GM21717 (cell line): ENCODE measurements around the gene ARAP1.

ENCODE experiments used
- ATAC-seq: cut with Tn5 transposase; IDR thresholded peaks from one replicate; pipeline ENCODE4 v1.9.1; 2021; ENCODE audit warnings: mild to moderate bottlenecking, moderate library complexity; ENCODE audit not compliant: unreplicated experiment

Gene ARAP1

GRCh38 chr11:72780296-72781062 lies 28.3 kb upstream of the ARAP1 start:
- no peak for ATAC-seq

- ATAC-seq = no peak
Measured at GRCh38 chr11:72779495-72780128, 27.4 kb upstream of the ARAP1 start.

- ATAC-seq = no peak
Measured at GRCh38 chr11:72778535-72779494, 26.6 kb upstream of the ARAP1 start.

GRCh38 chr11:72777755-72778278 lies 25.6 kb upstream of the ARAP1 start:
- no peak for ATAC-seq

- ATAC-seq = no peak
Measured at GRCh38 chr11:72776844-72777754, 24.9 kb upstream of the ARAP1 start.

DNA sequence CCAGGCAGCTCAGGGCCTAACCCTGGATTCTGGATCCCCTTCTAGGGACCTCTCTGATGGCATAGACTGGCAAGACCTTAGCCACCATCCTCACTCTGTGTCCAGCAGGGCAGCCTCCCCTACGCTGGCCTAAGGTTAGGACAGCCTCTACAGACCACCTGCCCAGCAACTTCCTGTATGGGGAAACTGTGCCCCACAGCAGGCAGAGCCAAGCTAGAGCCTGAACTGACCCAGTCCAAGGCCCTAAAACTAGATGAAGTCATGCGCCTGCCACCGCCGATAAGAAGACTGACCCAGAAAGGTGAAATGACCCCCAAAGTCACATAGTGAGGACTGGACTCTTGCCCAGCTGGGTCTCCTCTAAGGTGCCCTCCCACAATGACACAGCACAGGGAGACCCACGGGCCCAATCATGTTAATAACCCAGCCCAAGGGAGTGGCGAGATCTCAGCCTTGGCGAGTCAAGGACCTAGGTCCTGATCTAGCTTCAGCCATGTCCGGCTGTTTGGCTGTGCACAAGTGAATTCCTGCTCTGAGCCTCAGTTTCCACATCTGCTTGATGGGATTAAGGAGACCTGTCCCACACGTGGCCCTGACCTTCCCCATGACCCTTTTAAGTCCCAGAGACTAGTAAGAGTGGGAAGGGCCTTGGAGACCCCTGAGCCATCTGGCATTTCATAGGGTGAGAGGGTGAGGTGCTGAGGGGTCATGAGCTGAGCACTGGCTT lies 24.1 kb upstream of the ARAP1 start:
- no peak for ATAC-seq

GRCh38 chr11:72775288-72776110 lies 23.3 kb upstream of the ARAP1 start:
- ATAC-seq = no peak

- no peak for ATAC-seq
Measured at GRCh38 chr11:72774499-72774898, 22.3 kb upstream of the ARAP1 start.

DNA sequence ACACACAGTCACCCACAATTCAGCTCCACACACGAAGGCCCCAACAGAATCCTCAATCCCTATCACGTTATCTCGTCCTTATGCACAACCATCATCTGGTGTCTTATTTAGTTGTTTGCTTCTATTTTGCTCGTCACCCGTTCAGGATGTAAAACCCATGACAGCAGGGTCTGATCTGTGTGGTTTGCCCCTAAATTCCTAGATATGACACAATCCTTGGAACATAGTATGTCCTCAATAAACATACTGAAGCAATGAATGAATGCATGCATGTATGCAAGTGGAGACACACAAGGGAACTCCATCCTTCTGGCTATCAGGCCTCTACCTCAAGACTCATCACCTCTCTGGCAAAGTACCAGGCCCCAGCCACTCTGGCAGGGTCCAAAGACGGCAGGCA lies 21.5 kb upstream of the ARAP1 start:
- ATAC-seq = no peak

- no peak for ATAC-seq
Measured at GRCh38 chr11:72773291-72773690, 21.1 kb upstream of the ARAP1 start.

DNA sequence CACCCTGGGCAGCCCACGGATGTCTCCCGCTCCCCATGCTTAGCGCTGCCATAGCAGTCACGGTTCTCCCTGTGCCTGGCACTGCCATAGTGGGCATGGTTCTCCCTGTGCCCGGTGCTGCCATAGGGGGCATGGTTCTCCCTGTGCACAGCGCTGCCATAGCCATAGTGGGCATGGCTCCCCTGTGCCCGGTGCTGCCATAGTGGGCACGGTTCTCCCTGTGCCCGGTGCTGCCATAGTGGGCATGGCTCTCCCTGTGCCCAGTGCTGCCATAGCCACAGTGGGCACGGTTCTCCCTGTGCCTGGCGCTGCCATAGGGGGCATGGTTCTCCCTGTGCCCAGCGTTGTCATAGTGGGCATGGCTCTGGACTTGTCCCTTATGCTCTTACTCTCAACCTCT lies 19.9 kb upstream of the ARAP1 start:
- ATAC-seq = no peak

DNA sequence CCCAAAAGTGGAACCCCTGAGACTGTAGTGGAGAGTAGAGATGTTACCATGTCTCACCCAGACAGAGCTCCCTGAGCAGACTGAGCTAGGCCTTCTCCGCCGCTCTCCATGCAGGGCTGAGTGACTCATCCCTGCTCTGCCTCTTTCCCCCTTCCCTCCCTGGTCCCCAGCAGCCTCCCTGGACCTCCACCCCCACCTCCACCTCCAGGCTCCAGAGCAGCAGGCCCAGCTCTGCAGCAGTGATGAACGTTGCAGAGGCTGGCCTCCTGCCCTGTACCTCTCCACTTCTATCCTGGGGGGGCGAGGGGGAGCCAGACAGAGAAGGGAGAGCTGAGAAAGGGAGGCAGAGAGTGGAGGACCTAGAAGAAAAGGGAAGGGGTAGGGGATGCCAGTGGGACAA lies 19.3 kb upstream of the ARAP1 start:
- no peak for ATAC-seq

DNA sequence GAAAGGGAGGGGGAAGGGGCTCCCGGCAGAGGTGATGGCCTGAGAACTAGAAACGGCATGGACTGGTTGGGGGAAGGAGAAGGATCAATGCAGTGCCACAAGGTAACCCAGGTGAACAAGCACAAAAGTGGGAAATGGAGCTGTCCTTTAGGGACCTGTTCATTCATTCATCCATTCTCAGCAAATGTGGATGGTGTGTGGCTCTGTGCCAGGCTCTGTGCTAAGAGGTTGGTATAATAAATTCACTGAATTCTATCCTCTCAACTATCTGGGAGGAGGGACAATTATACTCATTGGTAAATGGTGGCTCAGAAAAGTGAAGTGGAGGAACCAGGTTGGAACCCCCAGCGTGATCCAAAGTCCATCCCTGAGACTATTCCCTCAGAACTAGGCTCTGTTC lies 18.6 kb upstream of the ARAP1 start:
- ATAC-seq = no peak

- no peak for ATAC-seq
Measured at GRCh38 chr11:72769680-72770079, 17.5 kb upstream of the ARAP1 start.

DNA sequence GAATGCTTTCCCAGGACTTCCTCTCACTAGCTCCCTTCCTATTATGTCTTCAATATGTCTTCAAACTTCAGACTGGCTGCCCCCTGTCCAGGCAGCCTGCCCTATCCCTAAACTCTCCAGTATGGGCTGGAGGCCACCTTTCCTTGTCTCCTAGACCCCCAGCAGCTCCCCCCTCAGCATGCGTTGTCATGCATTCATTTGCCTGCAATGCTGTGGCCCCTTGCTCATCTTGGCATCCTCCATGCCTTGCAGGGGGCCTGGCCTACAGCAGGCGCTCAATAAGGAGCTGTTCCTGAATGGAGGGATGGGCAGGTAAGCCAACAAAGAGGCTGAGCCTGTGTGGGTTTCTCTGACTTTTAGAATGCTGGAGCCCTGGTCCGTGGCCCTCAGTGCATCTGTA lies 16.4 kb upstream of the ARAP1 start:
- no peak for ATAC-seq

- no peak for ATAC-seq
Measured at GRCh38 chr11:72767203-72768062, 15.2 kb upstream of the ARAP1 start.

GRCh38 chr11:72766152-72766902 lies 14.1 kb upstream of the ARAP1 start:
- ATAC-seq = no peak
